IMR-90 (cell line): ENCODE measurements around the gene LCNL1. TPM values are rescaled to one million over a fixed set of nuclear protein-coding genes. Genes with fewer than 3 reads are reported as not detected.

ENCODE experiments used
- ATAC-seq: fragments of 200-7000 bp; cut with Tn5 transposase; 2 replicates; pipeline ENCODE4 v1.9.1; 2020; ENCODE audit warnings: low read depth, mild to moderate bottlenecking, moderate library complexity
- BruUV-seq: library from RNA; stranded (reverse); fragments of 400-500 nt; replicated peaks from 2 replicates; lab custom pipeline; 2021; lab: Mats Ljungman, UMichigan
- CTCF ChIA-PET: fragments of 300-600 bp; formaldehyde crosslinking; extraction: SDS; loops from one replicate; lab custom pipeline; 2021; ENCODE audit warnings: antibody characterized with exemption; lab: Yijun Ruan, JAX
- POLR2A ChIA-PET: fragments of 300-600 bp; sonication (Branson Sonifier 250); formaldehyde crosslinking; loops from one replicate; lab custom pipeline; 2022; ENCODE audit warnings: antibody characterized with exemption; ENCODE audit not compliant: unreplicated experiment; lab: Charles Lee
- DNase-seq: peaks from one replicate; pipeline ENCODE4 v3.0.0; 2013
- H2AFZ ChIP-seq: replicated peaks from 2 replicates; pipeline ENCODE3; 2013; ENCODE audit warnings: low read length, mild to moderate bottlenecking; ENCODE audit not compliant: poor library complexity
- H2AK5ac ChIP-seq: 2 replicates; pipeline ENCODE4 v1.6.1; 2013; ENCODE audit warnings: low read depth, low read length, inconsistent platforms
- H2AK9ac ChIP-seq: replicated peaks from 2 replicates; pipeline ENCODE3; 2013; ENCODE audit warnings: mild to moderate bottlenecking, low read depth, low read length, moderate library complexity; ENCODE audit not compliant: poor library complexity
- H2BK120ac ChIP-seq: 2 replicates; pipeline ENCODE4 v1.6.1; 2013; ENCODE audit warnings: low read depth, low read length, inconsistent platforms
- H2BK15ac ChIP-seq: 3 replicates; pipeline ENCODE4 v1.6.1; 2013; ENCODE audit warnings: low read depth, low read length, inconsistent platforms
- H2BK20ac ChIP-seq: 2 replicates; pipeline ENCODE4 v1.6.1; 2013; ENCODE audit warnings: low read depth, mild to moderate bottlenecking, inconsistent platforms, low read length, moderate library complexity
- H2BK5ac ChIP-seq: 2 replicates; pipeline ENCODE4 v1.6.1; 2013; ENCODE audit warnings: mild to moderate bottlenecking, low read depth, low read length, inconsistent platforms; ENCODE audit not compliant: poor library complexity, severe bottlenecking
- H3K14ac ChIP-seq: replicated peaks from 2 replicates; pipeline ENCODE4 v1.6.1; 2013; ENCODE audit warnings: low read depth, low read length, inconsistent platforms
- H3K18ac ChIP-seq: 2 replicates; pipeline ENCODE4 v1.6.1; 2013; ENCODE audit warnings: low read depth, low read length, control low read depth
- H3K23ac ChIP-seq: 2 replicates; pipeline ENCODE4 v1.6.1; 2013; ENCODE audit warnings: low read depth, low read length, inconsistent platforms
- H3K27ac ChIP-seq: 2 replicates; pipeline ENCODE4 v1.5.1; 2013; ENCODE audit warnings: mild to moderate bottlenecking, control low read depth, low read length; ENCODE audit not compliant: insufficient read depth
- H3K27me3 ChIP-seq: 2 replicates; pipeline ENCODE4 v1.6.1; 2013; ENCODE audit warnings: low read length; ENCODE audit not compliant: control insufficient read depth, insufficient read depth
- H3K36me3 ChIP-seq: 2 replicates; pipeline ENCODE4 v1.6.1; 2013; ENCODE audit warnings: low read length, mixed read lengths; ENCODE audit not compliant: control insufficient read depth, insufficient read depth
- H3K4ac ChIP-seq: 2 replicates; pipeline ENCODE4 v1.6.1; 2013; ENCODE audit warnings: low read depth, low read length, inconsistent platforms
- H3K4me1 ChIP-seq: 2 replicates; pipeline ENCODE4 v1.6.1; 2013; ENCODE audit warnings: low read length, mixed read lengths; ENCODE audit not compliant: control insufficient read depth, insufficient read depth
- H3K4me2 ChIP-seq: 2 replicates; pipeline ENCODE4 v1.6.1; 2013; ENCODE audit warnings: low read depth, mild to moderate bottlenecking, control low read depth, low read length, moderate library complexity
- H3K4me3 ChIP-seq: 2 replicates; pipeline ENCODE4 v1.5.1; 2013; ENCODE audit warnings: low read depth, mild to moderate bottlenecking, control low read depth, low read length, moderate library complexity; ENCODE audit not compliant: insufficient read depth
- H3K56ac ChIP-seq: 2 replicates; pipeline ENCODE4 v1.6.1; 2013; ENCODE audit warnings: low read length, inconsistent platforms; ENCODE audit not compliant: insufficient read depth; ENCODE audit errors: extremely low read depth
- H3K79me1 ChIP-seq, 2 experiments: 2 replicates each; pipeline ENCODE4 v1.6.1; 2013; ENCODE audit warnings: low read length in 2 of 2, inconsistent platforms in 1 of 2, low read depth in 1 of 2
- H3K9ac ChIP-seq: 2 replicates; pipeline ENCODE4 v1.6.1; 2013; ENCODE audit warnings: low read depth, low read length, control low read depth
- H3K9me1 ChIP-seq: 2 replicates; pipeline ENCODE4 v1.6.1; 2013; ENCODE audit warnings: low read length, inconsistent platforms; ENCODE audit not compliant: insufficient read depth
- H3K9me3 ChIP-seq: 2 replicates; pipeline ENCODE4 v1.6.1; 2013; ENCODE audit warnings: low read length; ENCODE audit not compliant: control insufficient read depth, insufficient read depth
- H4K20me1 ChIP-seq: 2 replicates; pipeline ENCODE4 v1.6.1; 2013; ENCODE audit warnings: low read length, inconsistent platforms; ENCODE audit not compliant: insufficient read depth
- H4K5ac ChIP-seq: 2 replicates; pipeline ENCODE4 v1.6.1; 2013; ENCODE audit warnings: mild to moderate bottlenecking, low read depth, low read length, control low read depth
- H4K8ac ChIP-seq, 2 experiments: 2 replicates each; pipeline ENCODE4 v1.6.1; 2013; ENCODE audit warnings: low read depth in 2 of 2, low read length in 2 of 2, control low read depth in 1 of 2, inconsistent platforms in 1 of 2
- H4K91ac ChIP-seq: 2 replicates; pipeline ENCODE4 v1.6.1; 2013; ENCODE audit warnings: low read depth, low read length, inconsistent platforms; ENCODE audit not compliant: insufficient read depth
- BHLHE40 ChIP-seq: fragments of 150-350 bp; IDR thresholded peaks from 2 replicates; pipeline ENCODE4 v1.6.1; 2016; ENCODE audit warnings: mild to moderate bottlenecking, low read depth, low read length
- CEBPB ChIP-seq: IDR thresholded peaks from 2 replicates; pipeline ENCODE4 v1.6.1; 2012; ENCODE audit warnings: low read depth, low read length, improper control_type of control experiment
- CHD1 ChIP-seq: IDR thresholded peaks from 2 replicates; pipeline ENCODE4 v1.6.1; 2012; ENCODE audit warnings: low read depth, low read length, improper control_type of control experiment
- FOS ChIP-seq: fragments of 150-350 bp; IDR thresholded peaks from 2 replicates; pipeline ENCODE4 v1.6.1; 2016; ENCODE audit warnings: low read depth, low read length
- MAFK ChIP-seq: IDR thresholded peaks from 2 replicates; pipeline ENCODE4 v1.6.1; 2012; ENCODE audit warnings: low read depth, low read length, improper control_type of control experiment
- MAZ ChIP-seq: IDR thresholded peaks from 2 replicates; pipeline ENCODE4 v1.6.1; 2012; ENCODE audit warnings: low read depth, mild to moderate bottlenecking, low read length, improper control_type of control experiment, moderate library complexity, borderline replicate concordance
- MXI1 ChIP-seq: IDR thresholded peaks from 2 replicates; pipeline ENCODE4 v1.6.1; 2012; ENCODE audit warnings: low read depth, mild to moderate bottlenecking, low read length, moderate library complexity, borderline replicate concordance
- NFE2L2 ChIP-seq: fragments of 150-350 bp; IDR thresholded peaks from 2 replicates; pipeline ENCODE4 v1.6.1; 2016; ENCODE audit warnings: low read depth, mild to moderate bottlenecking, low read length
- POLR2A ChIP-seq: IDR thresholded peaks from 2 replicates; pipeline ENCODE4 v1.6.1; 2012; ENCODE audit warnings: mild to moderate bottlenecking, low read depth, low read length
- RAD21 ChIP-seq: IDR thresholded peaks from 2 replicates; pipeline ENCODE4 v1.6.1; 2012; ENCODE audit warnings: low read length, improper control_type of control experiment
- RCOR1 ChIP-seq: IDR thresholded peaks from 2 replicates; pipeline ENCODE4 v1.6.1; 2012; ENCODE audit warnings: mild to moderate bottlenecking, low read length, improper control_type of control experiment; ENCODE audit not compliant: insufficient replicate concordance
- RFX5 ChIP-seq: IDR thresholded peaks from 2 replicates; pipeline ENCODE4 v1.8.0; 2012; ENCODE audit warnings: low read depth, mild to moderate bottlenecking, low read length, moderate library complexity
- SMC3 ChIP-seq: fragments of 150-350 bp; IDR thresholded peaks from 2 replicates; pipeline ENCODE4 v1.6.1; 2016; ENCODE audit warnings: low read depth, mild to moderate bottlenecking, antibody characterized with exemption, low read length, moderate library complexity
- USF2 ChIP-seq: fragments of 150-350 bp; IDR thresholded peaks from 2 replicates; pipeline ENCODE4 v1.6.1; 2017; ENCODE audit warnings: mild to moderate bottlenecking, antibody characterized with exemption, low read length, low read depth
- WGBS, 2 experiments: methylation state at CpG; one replicate each; pipeline versions ENCODE4 v1.1.5 to v1.1.7; 2013; ENCODE audit warnings: missing lambda C conversion rate in 2 of 2; ENCODE audit not compliant: insufficient read length in 1 of 2; ENCODE audit errors: extremely low coverage in 2 of 2; 5-methylcytosine and 5-hydroxymethylcytosine counted together
- dilution Hi-C: fragments of 300-500 bp; cut with HindIII; formaldehyde crosslinking; loops from one replicate; pipeline ENCODE4 v1.14.3; 2018; ENCODE audit warnings: low sequenced_read_pairs; ENCODE audit not compliant: unreplicated experiment
- in situ Hi-C: fragments of 300-500 bp; cut with MboI; formaldehyde crosslinking; loops from 3 replicates; pipeline ENCODE4 v1.14.3; 2019; ENCODE audit warnings: low sequenced_read_pairs, inconsistent platforms, mixed read lengths
- intact Hi-C: fragments of 100-400 bp; cut with micrococcal nuclease; formaldehyde crosslinking; loops from 2 replicates; pipeline ENCODE4 v1.10.0; 2022
- polyA plus RNA-seq, 3 experiments: library from polyadenylated mRNA; depleted of rRNA; stranded (reverse); fragments of >200 nt; gene quantifications; 2 replicates each; pipeline ENCODE4 v1.2.3, GENCODE V29; 2012; ENCODE audit warnings: low replicate concordance in 1 of 3
- total RNA-seq: library from RNA; depleted of rRNA; stranded (reverse); fragments of >200 nt; gene quantifications from 2 replicates; pipeline ENCODE4 v1.2.3, GENCODE V29; 2012
- TF ChIP-seq, protein P1 (sequence below): fragments of 150-350 bp; IDR thresholded peaks from 2 replicates; pipeline ENCODE4 v1.6.1; 2016; ENCODE audit warnings: low read depth, mild to moderate bottlenecking, low read length, moderate library complexity, borderline replicate concordance
- TF ChIP-seq, protein P2 (sequence below): conservative IDR thresholded peaks from 2 replicates; pipeline ENCODE4 v1.5.1; 2012; ENCODE audit warnings: mild to moderate bottlenecking, low read depth, low read length, improper control_type of control experiment

LCNL1 gene
- total and polyA plus RNA-seq, 2 of the 4 experiments (the other 2 are of a cell fraction), result 0.15 TPM; not detected in 1

- no peaks in the 10 kb centered on the region for H3K9me3 ChIP-seq
- peak within 1 kb of the TSS; percentile 48; the same call in 1 of the 2 replicates for H3K9ac ChIP-seq
Measured at GRCh38 chr9:136977223-136977622, 5.6 kb upstream of the LCNL1 start, which contains the start of gene PTGDS. TSS of gene PTGDS (plus strand) at chr9:136977504. CDS start at chr9:136977579, 75 bp downstream.

More at GRCh38 chr9:136977223-136977622, 5.6 kb upstream of the LCNL1 start, which contains the start of gene PTGDS:
- H2BK5ac ChIP-seq, result no peak within 1 kb of the TSS
- H4K20me1 ChIP-seq, result no peaks in the 10 kb centered on the region
- peak within 1 kb of the TSS; percentile 54 for H2AK5ac ChIP-seq
- DNase-seq (peak; percentile 13), ATAC-seq (peak; percentile 30)
- H3K18ac ChIP-seq, result peak within 1 kb of the TSS; percentile 61; the same call in 1 of the 2 replicates
- peak within 1 kb of the TSS; percentile 12; the same call in 1 of the 2 replicates for H3K27ac ChIP-seq
- H2BK120ac ChIP-seq, result peak within 1 kb of the TSS; percentile 10; the same call in 1 of the 2 replicates
- BruUV-seq, result no TSS peak
- H4K5ac ChIP-seq, result peak within 1 kb of the TSS; percentile 50; the same call in 1 of the 2 replicates
- no peak within 1 kb of the TSS; the same call in 1 of the 2 replicates for H3K23ac ChIP-seq
- peaks cover 12% of the 10 kb centered on the region; the same call in 1 of the 2 replicates for H3K27me3 ChIP-seq
- peak within 1 kb of the TSS; percentile 60 for H3K4me3 ChIP-seq
- no peaks in the 10 kb centered on the region for H3K79me1 ChIP-seq
- no peak within 1 kb of the TSS for H3K14ac ChIP-seq
- H3K4me1 ChIP-seq, result peaks cover 7% of the 10 kb centered on the region; the same call in 1 of the 2 replicates
- no peak within 1 kb of the TSS for H2BK15ac ChIP-seq
- in situ Hi-C loops (no loop called here), dilution Hi-C loops (no loop called here), intact Hi-C loops (no loop called here)
- H3K9me1 ChIP-seq, result no peaks in the 10 kb centered on the region
- WGBS, 2 experiments, result 19% methylated on average over 4 of the region's 10 CpGs; no CpG with 5 or more reads in 1 of the 2 experiments
- H2BK20ac ChIP-seq, result no peak within 1 kb of the TSS
- H3K4ac ChIP-seq, result 0 out of 2 replicates have a peak within 1 kb of the TSS, but pooled peaks have one; percentile 24
- TF ChIP-seq RAD21 (no peak), CHD1 (no peak), RFX5 (no peak), FOS (no peak), MXI1 (no peak), MAZ (no peak), POLR2A (no peak), CEBPB (no peak), NFE2L2 (no peak), SMC3 (no peak), MAFK (no peak), BHLHE40 (no peak), USF2 (no peak), RCOR1 (no peak)
- TF ChIP-seq, protein P1, sequence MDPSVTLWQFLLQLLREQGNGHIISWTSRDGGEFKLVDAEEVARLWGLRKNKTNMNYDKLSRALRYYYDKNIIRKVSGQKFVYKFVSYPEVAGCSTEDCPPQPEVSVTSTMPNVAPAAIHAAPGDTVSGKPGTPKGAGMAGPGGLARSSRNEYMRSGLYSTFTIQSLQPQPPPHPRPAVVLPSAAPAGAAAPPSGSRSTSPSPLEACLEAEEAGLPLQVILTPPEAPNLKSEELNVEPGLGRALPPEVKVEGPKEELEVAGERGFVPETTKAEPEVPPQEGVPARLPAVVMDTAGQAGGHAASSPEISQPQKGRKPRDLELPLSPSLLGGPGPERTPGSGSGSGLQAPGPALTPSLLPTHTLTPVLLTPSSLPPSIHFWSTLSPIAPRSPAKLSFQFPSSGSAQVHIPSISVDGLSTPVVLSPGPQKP, result no peak
- TF ChIP-seq, protein P2, sequence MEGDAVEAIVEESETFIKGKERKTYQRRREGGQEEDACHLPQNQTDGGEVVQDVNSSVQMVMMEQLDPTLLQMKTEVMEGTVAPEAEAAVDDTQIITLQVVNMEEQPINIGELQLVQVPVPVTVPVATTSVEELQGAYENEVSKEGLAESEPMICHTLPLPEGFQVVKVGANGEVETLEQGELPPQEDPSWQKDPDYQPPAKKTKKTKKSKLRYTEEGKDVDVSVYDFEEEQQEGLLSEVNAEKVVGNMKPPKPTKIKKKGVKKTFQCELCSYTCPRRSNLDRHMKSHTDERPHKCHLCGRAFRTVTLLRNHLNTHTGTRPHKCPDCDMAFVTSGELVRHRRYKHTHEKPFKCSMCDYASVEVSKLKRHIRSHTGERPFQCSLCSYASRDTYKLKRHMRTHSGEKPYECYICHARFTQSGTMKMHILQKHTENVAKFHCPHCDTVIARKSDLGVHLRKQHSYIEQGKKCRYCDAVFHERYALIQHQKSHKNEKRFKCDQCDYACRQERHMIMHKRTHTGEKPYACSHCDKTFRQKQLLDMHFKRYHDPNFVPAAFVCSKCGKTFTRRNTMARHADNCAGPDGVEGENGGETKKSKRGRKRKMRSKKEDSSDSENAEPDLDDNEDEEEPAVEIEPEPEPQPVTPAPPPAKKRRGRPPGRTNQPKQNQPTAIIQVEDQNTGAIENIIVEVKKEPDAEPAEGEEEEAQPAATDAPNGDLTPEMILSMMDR, result no peak
- no peaks in the 10 kb centered on the region for H3K36me3 ChIP-seq
- H2AFZ ChIP-seq, result peak within 1 kb of the TSS; percentile 89
- peak within 1 kb of the TSS; percentile 51 for H2AK9ac ChIP-seq
- H3K4me2 ChIP-seq, result peak within 1 kb of the TSS; percentile 87
- no peak within 1 kb of the TSS for H3K56ac ChIP-seq
- ChIA-PET POLR2A (no interaction called here), CTCF (no interaction called here)
- peak within 1 kb of the TSS; percentile 27 to 58; a peak in 2 of 4 replicates for H4K8ac ChIP-seq
- no peak within 1 kb of the TSS for H4K91ac ChIP-seq
